Stomach (tissue), 9 donors: Measurements from ENCODE around the gene LDLRAD2. TPM values are rescaled to one million over a fixed set of nuclear protein-coding genes. Genes with fewer than 3 reads are reported as not detected.
A peak's percentile ranks its signal among the peaks of the same experiment; 100 is the strongest.
"Not testable (repeated sequence)": the region's sequence is repeated elsewhere in the genome, so short reads cannot be mapped to it uniquely, and the experiment has no call there.

ENCODE experiments used
- DNase-seq, 2 donors: peaks; one replicate each; pipeline versions ENCODE4 v3.0.0 to v3.0.0-alpha.2; 2013 to 2019
- H3K27ac ChIP-seq, 5 donors: fragments of 200-600 bp in 4 of 5; sonication (generic) in 4 of 5; one replicate each; pipeline ENCODE4 v1.5.1; 2013 to 2019; ENCODE audit warnings: mild to moderate bottlenecking in 1 of 5, moderate library complexity in 1 of 5
- H3K27me3 ChIP-seq, 3 donors: fragments of 200-600 bp; sonication (generic); one replicate each; pipeline ENCODE4 v1.5.1; 2017 to 2019; ENCODE audit warnings: mixed run types in 1 of 3
- H3K36me3 ChIP-seq, 4 donors: fragments of 200-600 bp; sonication (generic); 1 replicate in 3 of 4; 2 replicates in 1 of 4; pipeline ENCODE4 v1.5.1; 2016 to 2019
- H3K4me1 ChIP-seq, 4 donors: fragments of 200-600 bp; sonication (generic); one replicate each; pipeline ENCODE4 v1.5.1; 2016 to 2019
- H3K4me3 ChIP-seq, 4 donors: fragments of 200-600 bp; sonication (generic) in 3 of 4; one replicate each; pipeline ENCODE4 v1.5.1; 2016 to 2019; ENCODE audit warnings: mild to moderate bottlenecking in 1 of 4
- H3K9me3 ChIP-seq, 4 donors: fragments of 200-600 bp; sonication (generic); one replicate each; pipeline ENCODE4 v1.5.1; 2016 to 2019
- EP300 ChIP-seq: sonication (generic); formaldehyde crosslinking; IDR thresholded peaks from one replicate; pipeline ENCODE4 v1.6.1; 2017; ENCODE audit warnings: antibody characterized with exemption
- POLR2A ChIP-seq, 4 donors: fragments of 450-650 bp; IDR thresholded peaks; one replicate each; pipeline ENCODE4 v1.6.1; 2016; ENCODE audit warnings: antibody characterized with exemption in 4 of 4, control low read depth in 2 of 4, mild to moderate bottlenecking in 1 of 4, moderate library complexity in 1 of 4
- POLR2AphosphoS5 ChIP-seq, 3 donors: sonication (generic); formaldehyde crosslinking; IDR thresholded peaks; one replicate each; pipeline ENCODE4 v1.6.1; 2016; ENCODE audit warnings: antibody characterized with exemption in 3 of 3
- WGBS, 5 donors: extraction: QIAGEN DNeasy Blood & Tissue Kit in 3 of 5; methylation state at CpG; one replicate each; pipeline versions ENCODE4 v1.1.5 to v1.1.7; 2013 to 2018; 5-methylcytosine and 5-hydroxymethylcytosine counted together
- intact Hi-C: fragments of 100-400 bp; cut with DNase I; formaldehyde crosslinking; loops from one replicate; pipeline ENCODE4 v1.15.1; 2023; ENCODE audit warnings: low total_unique reads
- polyA plus RNA-seq, 3 donors: library from polyadenylated mRNA; stranded (reverse); fragments of 200-250 nt; gene quantifications; one replicate each; pipeline ENCODE4 v1.2.3, GENCODE V29; 2013
- total RNA-seq, 5 donors: library from RNA; depleted of rRNA; stranded (reverse); fragments of >200 nt; gene quantifications; one replicate each; pipeline versions ENCODE4 v1.1.0 to v1.2.3, GENCODE V29; 2014 to 2016
- TF ChIP-seq, protein P1 (sequence below), 7 experiments: fragments of 450-650 bp in 4 of 7; fragments of 200-600 bp in 3 of 7; sonication (generic) in 3 of 7; IDR thresholded peaks; one replicate each; pipeline ENCODE4 v1.5.1; 2016 to 2019; ENCODE audit warnings: antibody characterized with exemption in 7 of 7, control low read depth in 2 of 7, mild to moderate bottlenecking in 1 of 7
- donor health status: healthy with polysubstance abuse.
- donor health status: Bipolar disorder and iron deficiency.
- donor health status: healthy.

LDLRAD2 gene
- total and polyA plus RNA-seq, 8 donors = 0.72 to 2.6 (median 1.6) TPM; not detected in 3

DNA sequence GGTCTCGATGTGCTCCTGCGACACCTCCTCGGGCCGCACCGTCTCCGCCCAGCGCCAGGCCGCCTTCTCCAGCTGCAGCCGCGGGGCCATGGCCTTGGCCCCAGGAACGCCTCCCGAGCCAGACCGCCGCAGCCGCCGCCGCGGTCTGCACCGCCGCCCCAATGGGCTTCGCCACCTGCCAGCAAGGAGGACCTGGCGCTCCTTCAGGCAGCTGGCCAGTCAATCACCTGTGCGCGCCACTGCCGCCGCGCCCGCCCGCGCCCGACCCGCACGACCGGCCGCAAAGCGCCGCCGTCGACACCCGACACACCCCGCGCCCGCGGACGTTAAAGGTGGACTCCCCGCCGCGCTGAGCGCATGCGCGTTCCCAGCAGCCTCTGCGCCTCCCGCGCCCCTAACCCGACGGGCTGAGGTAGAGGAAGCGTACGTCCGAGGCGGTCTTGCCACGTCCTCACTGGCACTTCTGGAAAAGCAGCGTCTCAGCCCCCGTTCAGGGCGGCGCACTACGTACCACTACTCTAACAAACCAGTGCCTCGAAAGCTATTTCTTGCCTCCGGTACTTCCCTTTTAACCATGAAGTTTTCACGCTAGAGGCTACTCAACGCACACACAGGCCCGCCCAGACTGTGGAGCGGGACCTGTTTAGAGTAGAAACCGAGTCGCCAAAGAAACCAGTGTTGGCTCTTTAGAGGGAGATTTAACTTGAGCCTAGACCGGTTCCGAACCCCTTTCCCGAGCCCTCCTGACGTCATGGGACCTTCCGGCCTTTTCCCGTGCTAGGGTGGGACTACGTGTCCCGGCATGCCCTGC lies 29.0 kb upstream of the LDLRAD2 start, which contains the start of gene USP48:
USP48 (minus strand) TSS at position 282 of the 811 bp plus-strand sequence; CDS start at position 90, 192 bp downstream.
- no peaks in the 10 kb centered on the region for H3K36me3 ChIP-seq
- WGBS, 5 donors = 0 to 1% (median 0%) methylated on average over 21 to 82 of the region's 82 CpGs
- peak; percentile 97 to 99 for DNase-seq
- TF ChIP-seq POLR2AphosphoS5 (IDR thresholded peaks at IDR 0.05) (peak; percentile 97 to 99 (median 99)), EP300 (no peak), POLR2A (IDR thresholded peaks at IDR 0.05) (peak in 2 of 4 donors; percentile 79 to 88)
- TF ChIP-seq, protein P1, sequence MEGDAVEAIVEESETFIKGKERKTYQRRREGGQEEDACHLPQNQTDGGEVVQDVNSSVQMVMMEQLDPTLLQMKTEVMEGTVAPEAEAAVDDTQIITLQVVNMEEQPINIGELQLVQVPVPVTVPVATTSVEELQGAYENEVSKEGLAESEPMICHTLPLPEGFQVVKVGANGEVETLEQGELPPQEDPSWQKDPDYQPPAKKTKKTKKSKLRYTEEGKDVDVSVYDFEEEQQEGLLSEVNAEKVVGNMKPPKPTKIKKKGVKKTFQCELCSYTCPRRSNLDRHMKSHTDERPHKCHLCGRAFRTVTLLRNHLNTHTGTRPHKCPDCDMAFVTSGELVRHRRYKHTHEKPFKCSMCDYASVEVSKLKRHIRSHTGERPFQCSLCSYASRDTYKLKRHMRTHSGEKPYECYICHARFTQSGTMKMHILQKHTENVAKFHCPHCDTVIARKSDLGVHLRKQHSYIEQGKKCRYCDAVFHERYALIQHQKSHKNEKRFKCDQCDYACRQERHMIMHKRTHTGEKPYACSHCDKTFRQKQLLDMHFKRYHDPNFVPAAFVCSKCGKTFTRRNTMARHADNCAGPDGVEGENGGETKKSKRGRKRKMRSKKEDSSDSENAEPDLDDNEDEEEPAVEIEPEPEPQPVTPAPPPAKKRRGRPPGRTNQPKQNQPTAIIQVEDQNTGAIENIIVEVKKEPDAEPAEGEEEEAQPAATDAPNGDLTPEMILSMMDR (IDR thresholded peaks at IDR 0.05) = no peak
- peak within 1 kb of the TSS; percentile 96 to 100 (median 99) for H3K27ac ChIP-seq
- H3K9me3 ChIP-seq = no peaks in the 10 kb centered on the region
- H3K27me3 ChIP-seq = no peaks in the 10 kb centered on the region
- H3K4me1 ChIP-seq = peaks cover 34 to 50% (median 39%) of the 10 kb centered on the region in 4 donors
- peak within 1 kb of the TSS; percentile 78 to 100 (median 96) for H3K4me3 ChIP-seq
- intact Hi-C loops = no loop called here

DNA sequence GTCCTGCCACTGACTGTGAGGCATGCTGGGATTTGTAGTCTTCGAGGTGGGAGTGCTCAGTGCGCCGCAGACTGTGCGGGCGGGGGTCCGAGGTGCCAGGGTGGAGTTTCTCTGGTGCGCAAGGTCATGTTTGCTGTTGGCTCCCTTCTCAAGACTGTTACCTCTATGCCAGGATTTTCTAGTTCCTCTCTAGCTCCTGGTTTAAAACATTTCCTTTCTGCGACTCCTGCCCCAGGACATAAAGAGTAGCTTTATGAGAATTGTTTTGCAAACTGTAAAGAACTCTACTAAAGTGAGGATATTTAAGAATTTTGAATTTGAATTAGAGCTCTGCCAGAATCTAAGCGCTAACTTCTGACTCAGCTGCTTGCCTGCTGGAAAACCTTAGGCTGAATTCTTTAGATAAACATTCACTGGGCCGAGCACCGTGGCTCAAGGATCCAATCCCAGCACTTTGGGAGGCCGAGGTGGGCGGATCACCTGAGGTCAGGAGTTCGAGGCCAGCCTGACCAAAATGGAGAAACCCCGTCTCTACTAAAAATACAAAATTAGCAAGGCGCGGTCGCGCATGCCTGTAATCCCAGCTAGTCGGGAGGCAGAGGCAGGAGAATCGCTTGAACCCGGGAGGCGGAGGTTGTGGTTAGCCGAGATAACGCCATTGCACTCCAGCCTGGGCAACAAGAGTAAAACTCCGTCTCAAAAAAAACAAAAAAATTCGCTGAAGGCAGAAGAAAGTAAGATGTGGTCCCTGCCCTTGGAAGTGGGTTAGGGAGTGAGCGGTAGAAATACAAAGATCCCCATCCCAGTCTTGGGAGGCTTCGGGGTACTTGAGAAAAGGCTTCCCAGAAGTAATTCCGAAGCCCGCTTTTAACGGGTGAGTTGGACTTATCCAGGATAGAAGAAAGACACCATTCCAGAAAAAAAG lies 28.1 kb upstream of the LDLRAD2 start:
- peak in 1 of 3 donors; percentile 35 for TF ChIP-seq POLR2AphosphoS5 (IDR thresholded peaks at IDR 0.05)
- no peak for TF ChIP-seq POLR2A (IDR thresholded peaks at IDR 0.05)
- Histone ChIP-seq H3K4me3 (peak overlapping the region; percentile 78 to 100 (median 96)), H3K4me1 (peaks cover 34 to 57% (median 39%) of the 10 kb centered on the region in 4 donors), H3K27ac (peak overlapping the region; percentile 96 to 100 (median 99)), H3K9me3 (no peaks in the 10 kb centered on the region), H3K36me3 (no peaks in the 10 kb centered on the region), H3K27me3 (no peaks in the 10 kb centered on the region)
- WGBS, 5 donors = 33 to 44% (median 38%) methylated on average over 26 to 32 of the region's 32 CpGs
- DNase-seq = peak in 1 of 2 donors; percentile 97
- intact Hi-C loops = no loop called here

DNA sequence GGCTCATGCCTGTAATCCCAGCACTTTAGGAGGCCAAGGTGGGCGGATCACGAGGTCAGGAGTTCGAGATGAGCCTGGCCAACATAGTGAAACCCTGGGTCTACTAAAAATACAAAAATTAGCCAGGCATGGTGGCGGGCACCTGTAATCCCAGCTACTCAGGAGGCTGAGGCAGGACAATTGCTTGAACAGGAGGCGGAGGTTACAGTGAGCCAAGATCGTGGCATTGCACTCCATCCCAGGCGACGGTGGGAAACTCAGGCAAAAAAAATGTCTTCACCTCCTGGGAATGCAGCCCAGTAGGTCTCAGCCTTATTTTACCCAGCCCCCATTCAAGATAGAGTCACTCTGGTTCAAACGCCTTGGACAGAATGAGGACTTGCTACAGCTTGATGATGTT lies 26.3 kb upstream of the LDLRAD2 start:
- H3K27me3 ChIP-seq, H3K27ac ChIP-seq, intact Hi-C loops, H3K4me3 ChIP-seq, H3K36me3 ChIP-seq, DNase-seq, H3K9me3 ChIP-seq: not testable (repeated sequence)
- H3K4me1 ChIP-seq = peaks cover 21 to 43% (median 26%) of the 10 kb centered on the region in 4 donors
- 89 to 93% (median 91%) methylated on average over 9 of the region's 9 CpGs for WGBS, 5 donors

DNA sequence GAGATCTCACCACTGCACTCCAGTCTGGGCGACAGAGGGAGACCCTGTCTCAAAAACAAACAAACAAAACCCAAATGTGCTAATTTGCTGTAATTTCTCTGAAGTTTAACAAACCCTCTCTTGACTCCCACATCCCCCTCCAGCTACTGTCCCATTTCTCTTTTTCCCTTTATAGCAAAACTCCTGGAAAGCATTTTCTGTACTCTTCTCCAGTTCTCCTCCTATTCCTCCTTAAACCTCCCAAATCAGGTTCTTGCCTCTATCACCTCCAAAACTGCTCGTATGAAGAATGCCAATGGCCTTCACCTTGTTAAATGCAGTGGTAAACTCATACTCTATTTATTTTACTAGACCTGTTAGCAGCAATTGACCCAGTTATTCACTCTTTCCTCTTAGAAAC lies 25.4 kb upstream of the LDLRAD2 start:
- TF ChIP-seq POLR2A (IDR thresholded peaks at IDR 0.05) = no peak
- TF ChIP-seq EP300 = no peak
- TF ChIP-seq POLR2AphosphoS5 (IDR thresholded peaks at IDR 0.05) = no peak
- TF ChIP-seq, protein P1 (IDR thresholded peaks at IDR 0.05) = no peak
- H3K4me3 ChIP-seq = no peak overlapping the region
- H3K4me1 ChIP-seq = peaks cover 12 to 39% (median 17%) of the 10 kb centered on the region in 4 donors
- H3K27me3 ChIP-seq = no peaks in the 10 kb centered on the region
- 63 to 75% (median 69%) methylated on average over 2 of the region's 2 CpGs for WGBS, 5 donors
- peak overlapping the region in 2 of 5 donors; percentile 73 to 76 for H3K27ac ChIP-seq
- no peaks in the 10 kb centered on the region for H3K36me3 ChIP-seq
- DNase-seq = no peak
- intact Hi-C loops = no loop called here
- no peaks in the 10 kb centered on the region for H3K9me3 ChIP-seq

- H3K4me1 ChIP-seq = peaks cover 0 to 25% (median 3%) of the 10 kb centered on the region in 4 donors
- no peaks in the 10 kb centered on the region for H3K36me3 ChIP-seq
- no peak overlapping the region for H3K27ac ChIP-seq
- WGBS, 5 donors = 85 to 93% (median 90%) methylated on average over 2 of the region's 2 CpGs
- TF ChIP-seq, protein P1 (IDR thresholded peaks at IDR 0.05) = no peak
- intact Hi-C loops = no loop called here
- peaks cover 0 to 15% (median 8%) of the 10 kb centered on the region in 4 donors for H3K9me3 ChIP-seq
- no peaks in the 10 kb centered on the region for H3K27me3 ChIP-seq
- no peak for DNase-seq
- H3K4me3 ChIP-seq = no peak overlapping the region
Observed at GRCh38 chr1:21793104-21793503, 19.0 kb upstream of the LDLRAD2 start.
